CD14-positive monocyte (primary cell): Measurements from ENCODE around the gene KRTAP9-7. TPM values are rescaled to one million over a fixed set of nuclear protein-coding genes. Genes with fewer than 3 reads are reported as not detected.

ENCODE experiments used
- DNase-seq, 3 donors: peaks; one replicate each; pipeline ENCODE4 v3.0.0-alpha.2; 2011 to 2022
- H2AFZ ChIP-seq: 2 replicates; pipeline ENCODE4 v1.6.0; 2012; ENCODE audit warnings: mild to moderate bottlenecking, low read depth, low read length, inconsistent platforms; ENCODE audit not compliant: insufficient read depth, poor library complexity, severe bottlenecking
- H3K27ac ChIP-seq, 2 donors: 1 replicate in 1 of 2; 2 replicates in 1 of 2; pipeline ENCODE4 v1.5.1; 2012 to 2013; ENCODE audit warnings: low read length in 2 of 2, control low read depth in 1 of 2, inconsistent platforms in 1 of 2, low read depth in 1 of 2, mild to moderate bottlenecking in 1 of 2
- H3K27me3 ChIP-seq, 2 donors: one replicate each; pipeline versions ENCODE4 v1.6.0 to v1.6.1; 2011 to 2013; ENCODE audit warnings: low read length in 2 of 2; ENCODE audit not compliant: control insufficient read depth in 2 of 2, insufficient read depth in 2 of 2
- H3K36me3 ChIP-seq, 2 donors: replicated peaks in 1 of 2; 1 replicate in 1 of 2; 2 replicates in 1 of 2; pipeline versions ENCODE4 v1.5.1 to v1.6.1; 2012 to 2013; ENCODE audit warnings: low read length in 2 of 2, control low read depth in 1 of 2, inconsistent platforms in 1 of 2, mild to moderate bottlenecking in 1 of 2; ENCODE audit not compliant: insufficient read depth in 2 of 2, control insufficient read depth in 1 of 2
- H3K4me1 ChIP-seq, 2 donors: 1 replicate in 1 of 2; 2 replicates in 1 of 2; pipeline versions ENCODE4 v1.5.1 to v1.6.1; 2012 to 2013; ENCODE audit warnings: low read length in 2 of 2, control low read depth in 1 of 2, inconsistent platforms in 1 of 2, mild to moderate bottlenecking in 1 of 2, moderate library complexity in 1 of 2; ENCODE audit not compliant: insufficient read depth in 2 of 2, control insufficient read depth in 1 of 2
- H3K4me2 ChIP-seq: replicated peaks from 2 replicates; pipeline ENCODE3; 2012; ENCODE audit warnings: low read length, moderate library complexity, mild to moderate bottlenecking; ENCODE audit not compliant: poor library complexity, severe bottlenecking; ENCODE audit errors: extremely low read depth
- H3K4me3 ChIP-seq, 3 experiments: fragments of 200-600 bp in 1 of 3; sonication (generic) in 1 of 3; replicated peaks in 1 of 3; 1 replicate in 2 of 3; 2 replicates in 1 of 3; pipeline ENCODE4 v1.5.1; 2011 to 2013; ENCODE audit warnings: low read length in 3 of 3, mild to moderate bottlenecking in 3 of 3, control low read depth in 2 of 3, low read depth in 2 of 3, inconsistent platforms in 1 of 3, moderate library complexity in 1 of 3
- H3K79me2 ChIP-seq: 2 replicates; pipeline ENCODE4 v1.6.0; 2012; ENCODE audit warnings: mild to moderate bottlenecking, control low read depth, inconsistent platforms, low read length, moderate library complexity; ENCODE audit not compliant: insufficient read depth
- H3K9ac ChIP-seq: 2 replicates; pipeline ENCODE4 v1.6.0; 2017; ENCODE audit warnings: low read length, mild to moderate bottlenecking; ENCODE audit not compliant: insufficient read depth, poor library complexity, severe bottlenecking
- H3K9me3 ChIP-seq, 2 donors: replicated peaks in 1 of 2; 1 replicate in 1 of 2; 2 replicates in 1 of 2; pipeline versions ENCODE4 v1.5.1 to v1.6.1; 2012 to 2013; ENCODE audit warnings: low read length in 2 of 2, control low read depth in 1 of 2; ENCODE audit not compliant: control insufficient read depth in 1 of 2, insufficient read depth in 1 of 2
- H4K20me1 ChIP-seq: 2 replicates; pipeline ENCODE4 v1.6.0; 2012; ENCODE audit warnings: mild to moderate bottlenecking, low read length, control low read depth, moderate library complexity; ENCODE audit not compliant: insufficient read depth
- H3K27ac Mint-ChIP-seq, 7 donors: one replicate each; pipeline ENCODE4 v1.8.0; 2020; ENCODE audit warnings: mild to moderate bottlenecking in 7 of 7, mixed read lengths in 7 of 7, moderate library complexity in 6 of 7, inconsistent platforms in 2 of 7
- H3K27me3 Mint-ChIP-seq, 3 donors: one replicate each; pipeline ENCODE4 v1.8.0; 2021 to 2022; ENCODE audit warnings: low read depth in 3 of 3, mild to moderate bottlenecking in 3 of 3, mixed read lengths in 3 of 3, moderate library complexity in 3 of 3, inconsistent platforms in 1 of 3
- H3K36me3 Mint-ChIP-seq, 2 donors: one replicate each; pipeline ENCODE4 v1.8.0; 2020; ENCODE audit warnings: mixed read lengths in 2 of 2, inconsistent platforms in 1 of 2, mild to moderate bottlenecking in 1 of 2
- H3K4me1 Mint-ChIP-seq: one replicate; pipeline ENCODE4 v1.8.0; 2020; ENCODE audit warnings: mild to moderate bottlenecking, mixed read lengths
- H3K4me3 Mint-ChIP-seq, 2 donors: one replicate each; pipeline ENCODE4 v1.8.0; 2020; ENCODE audit warnings: mild to moderate bottlenecking in 2 of 2, mixed read lengths in 2 of 2, moderate library complexity in 1 of 2
- H3K9me3 Mint-ChIP-seq, 7 donors: one replicate each; pipeline ENCODE4 v1.8.0; 2020 to 2022; ENCODE audit warnings: mixed read lengths in 7 of 7, mild to moderate bottlenecking in 6 of 7, moderate library complexity in 6 of 7, inconsistent platforms in 2 of 7
- WGBS: methylation state at CpG from one replicate; pipeline ENCODE4 v1.1.5; 2013; ENCODE audit warnings: missing lambda C conversion rate; ENCODE audit not compliant: insufficient coverage; 5-methylcytosine and 5-hydroxymethylcytosine counted together
- intact Hi-C, 2 donors: fragments of 100-400 bp; cut with micrococcal nuclease; formaldehyde crosslinking; loops; one replicate each; pipeline versions ENCODE4 v1.15.0 to v1.15.1; 2023
- polyA plus RNA-seq, 3 donors: library from polyadenylated mRNA; depleted of rRNA in 1 of 3; unstranded in 2 of 3; stranded (reverse) in 1 of 3; fragments of 300-500 nt in 2 of 3; fragments of >200 nt in 1 of 3; fragmentation: Illumina TruSeq in 2 of 3; gene quantifications; 1 replicate in 2 of 3; 2 replicates in 1 of 3; pipeline ENCODE4 v1.2.3, GENCODE V29; 2012 to 2021
- TF ChIP-seq, protein P1 (sequence below): fragments of 200-600 bp; IDR thresholded peaks from one replicate; pipeline ENCODE4 v1.8.0; 2022; ENCODE audit warnings: antibody characterized with exemption, mild to moderate bottlenecking

KRTAP9-7 gene
- polyA plus RNA-seq, 3 donors, result not detected

DNA sequence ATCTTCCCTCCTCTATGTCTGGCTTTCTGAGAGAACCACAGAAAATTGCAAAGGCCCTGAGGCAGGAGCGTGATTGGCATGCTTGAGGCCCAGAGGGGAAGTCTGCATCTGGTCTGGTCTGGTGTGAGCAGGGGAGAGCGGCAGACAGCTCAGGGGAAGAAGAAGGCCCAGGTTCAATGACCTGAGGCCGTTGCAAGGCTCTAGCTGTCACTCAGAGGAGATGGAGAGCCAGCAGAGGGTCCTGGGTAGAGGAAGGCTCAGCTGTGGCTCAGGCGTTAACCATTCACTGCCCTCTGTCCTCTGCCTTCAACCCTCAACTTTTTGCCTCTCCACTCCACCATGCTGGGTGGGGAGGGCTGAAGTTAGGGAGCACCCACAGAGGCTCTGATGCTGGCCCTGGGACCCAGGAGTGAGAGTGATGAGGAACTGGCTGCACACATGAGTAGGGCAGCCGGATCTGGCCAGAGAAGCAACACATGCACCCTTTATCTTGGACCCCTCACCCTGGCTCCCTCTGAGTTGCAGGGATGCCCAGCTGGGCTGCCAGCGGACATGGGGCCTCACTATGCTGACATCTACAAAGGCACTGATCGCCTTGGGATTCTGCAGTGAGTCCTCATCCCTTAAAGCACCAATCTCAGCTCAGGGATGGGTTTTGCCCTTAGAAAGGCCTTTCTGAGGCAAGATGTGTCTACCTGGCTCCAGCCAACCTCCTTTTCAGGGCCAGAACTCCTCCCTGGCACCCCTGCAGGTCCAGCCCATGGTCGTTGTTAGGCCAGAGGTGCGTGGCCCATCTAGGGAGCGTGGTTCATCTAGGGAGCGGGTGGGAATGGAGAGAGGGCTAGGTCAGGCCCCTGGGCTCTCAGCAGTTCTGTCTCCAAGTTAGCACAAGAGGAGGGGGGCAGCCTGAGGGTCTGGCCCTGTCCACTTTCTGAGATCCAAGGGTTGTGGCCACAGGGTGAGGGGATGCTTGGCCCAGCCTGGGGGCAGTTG is 47.7 kb downstream of the KRTAP9-7 start:
- H3K27me3 Mint-ChIP-seq, result peaks cover 0 to 3% (median 0%) of the 10 kb centered on the region in 3 donors
- Histone ChIP-seq H3K4me1 (peaks cover 0 to 7% of the 10 kb centered on the region in 2 donors), H3K4me3 (no peak overlapping the region), H4K20me1 (no peaks in the 10 kb centered on the region), H3K36me3 (no peaks in the 10 kb centered on the region), H3K27ac (no peak overlapping the region), H3K9me3 (peaks cover 2 to 7% of the 10 kb centered on the region in 2 donors), H3K4me2 (no peak overlapping the region), H3K9ac (no peak overlapping the region), H2AFZ (no peak overlapping the region), H3K27me3 (no peaks in the 10 kb centered on the region), H3K79me2 (no peaks in the 10 kb centered on the region)
- H3K4me3 Mint-ChIP-seq, result no peak overlapping the region
- H3K27ac Mint-ChIP-seq, result peak overlapping the region in 1 of 7 donors; percentile 58
- H3K36me3 Mint-ChIP-seq, result no peaks in the 10 kb centered on the region
- TF ChIP-seq, protein P1, sequence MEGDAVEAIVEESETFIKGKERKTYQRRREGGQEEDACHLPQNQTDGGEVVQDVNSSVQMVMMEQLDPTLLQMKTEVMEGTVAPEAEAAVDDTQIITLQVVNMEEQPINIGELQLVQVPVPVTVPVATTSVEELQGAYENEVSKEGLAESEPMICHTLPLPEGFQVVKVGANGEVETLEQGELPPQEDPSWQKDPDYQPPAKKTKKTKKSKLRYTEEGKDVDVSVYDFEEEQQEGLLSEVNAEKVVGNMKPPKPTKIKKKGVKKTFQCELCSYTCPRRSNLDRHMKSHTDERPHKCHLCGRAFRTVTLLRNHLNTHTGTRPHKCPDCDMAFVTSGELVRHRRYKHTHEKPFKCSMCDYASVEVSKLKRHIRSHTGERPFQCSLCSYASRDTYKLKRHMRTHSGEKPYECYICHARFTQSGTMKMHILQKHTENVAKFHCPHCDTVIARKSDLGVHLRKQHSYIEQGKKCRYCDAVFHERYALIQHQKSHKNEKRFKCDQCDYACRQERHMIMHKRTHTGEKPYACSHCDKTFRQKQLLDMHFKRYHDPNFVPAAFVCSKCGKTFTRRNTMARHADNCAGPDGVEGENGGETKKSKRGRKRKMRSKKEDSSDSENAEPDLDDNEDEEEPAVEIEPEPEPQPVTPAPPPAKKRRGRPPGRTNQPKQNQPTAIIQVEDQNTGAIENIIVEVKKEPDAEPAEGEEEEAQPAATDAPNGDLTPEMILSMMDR, result no peak
- peaks cover 3 to 17% (median 11%) of the 10 kb centered on the region in 7 donors for H3K9me3 Mint-ChIP-seq
- intact Hi-C loops, result loop anchor here (5.0 to 10.0 kb wide), 2 partner anchors 416 to 418 kb away; no protein-coding TSS in a partner anchor
- H3K4me1 Mint-ChIP-seq, result peaks cover 10% of the 10 kb centered on the region
- DNase-seq, result no peak
- 93% methylated on average over 8 of the region's 11 CpGs for WGBS

DNA sequence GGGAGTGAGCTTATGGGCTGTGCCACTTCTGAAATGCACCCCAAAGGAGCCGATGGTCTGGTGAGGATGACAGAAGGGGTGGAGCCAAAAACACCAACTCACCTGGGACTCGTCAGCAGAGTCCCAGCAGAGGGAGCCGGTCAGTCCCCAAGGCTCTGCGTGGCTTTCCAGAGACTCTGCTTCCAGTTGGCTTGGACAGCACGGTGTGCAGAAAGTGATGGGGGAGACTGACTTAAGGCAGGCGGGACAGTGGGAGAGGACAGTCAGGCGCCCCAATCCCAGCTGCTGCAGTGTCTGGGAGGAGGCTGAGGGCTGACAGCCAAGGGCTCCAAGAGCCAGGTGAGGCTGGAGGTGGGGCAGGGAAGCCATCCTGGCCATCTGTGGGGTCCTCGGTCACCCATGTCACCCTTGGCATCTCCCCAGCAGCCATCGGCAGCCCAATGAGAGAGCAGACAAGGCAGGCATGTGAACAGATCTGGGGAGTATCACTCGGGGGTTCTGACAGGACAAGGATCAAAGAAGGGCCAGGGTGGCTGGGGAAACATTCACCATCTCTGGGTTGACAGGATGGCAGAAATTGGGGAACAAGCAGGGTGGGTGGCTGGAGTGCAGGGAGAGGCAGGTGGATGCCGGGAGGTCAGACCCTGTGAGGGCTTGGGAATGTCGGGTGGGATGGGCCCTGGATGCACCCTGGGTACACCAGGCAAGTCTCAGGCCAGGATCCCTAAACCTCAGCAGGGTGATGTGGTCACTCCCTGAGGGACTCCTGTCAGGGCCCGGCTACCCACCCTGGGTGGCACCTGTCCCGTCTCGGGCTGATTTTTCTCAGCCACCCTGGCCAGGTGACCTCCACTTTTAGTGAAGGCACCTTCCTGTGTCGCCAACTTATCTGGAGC is 48.9 kb downstream of the KRTAP9-7 start:
- H3K27ac Mint-ChIP-seq, result peak overlapping the region in 3 of 7 donors; percentile 5 to 28 (median 15)
- H3K4me1 Mint-ChIP-seq, result peaks cover 10% of the 10 kb centered on the region
- H3K9me3 Mint-ChIP-seq, result peaks cover 3 to 16% (median 10%) of the 10 kb centered on the region in 7 donors
- Histone ChIP-seq H3K27me3 (no peaks in the 10 kb centered on the region), H4K20me1 (no peaks in the 10 kb centered on the region), H3K9ac (no peak overlapping the region), H3K36me3 (no peaks in the 10 kb centered on the region), H3K27ac (no peak overlapping the region), H3K4me1 (peaks cover 0 to 7% of the 10 kb centered on the region in 2 donors), H3K4me3 (no peak overlapping the region), H3K9me3 (peaks cover 2 to 7% of the 10 kb centered on the region in 2 donors), H3K79me2 (no peaks in the 10 kb centered on the region), H2AFZ (no peak overlapping the region), H3K4me2 (no peak overlapping the region)
- H3K4me3 Mint-ChIP-seq, result no peak overlapping the region
- H3K36me3 Mint-ChIP-seq, result no peaks in the 10 kb centered on the region
- peaks cover 0 to 4% (median 0%) of the 10 kb centered on the region in 3 donors for H3K27me3 Mint-ChIP-seq
- TF ChIP-seq, protein P1, result no peak
- intact Hi-C loops, result loop anchor here (5.0 to 10.0 kb wide), 2 partner anchors 417 to 420 kb away; no protein-coding TSS in a partner anchor
- 85% methylated on average over 15 of the region's 16 CpGs for WGBS
- DNase-seq, result no peak
